Upper lobe of left lung (tissue), 4 donors: ENCODE data around the gene VAV1.

Source experiments
- CTCF ChIP-seq, 6 experiments: fragments of 450-650 bp in 4 of 6; fragments of 200-600 bp in 2 of 6; sonication (generic) in 2 of 6; IDR thresholded peaks; one replicate each; pipeline ENCODE4 v1.5.1; 2016 to 2019; ENCODE audit warnings: antibody characterized with exemption in 6 of 6
- POLR2A ChIP-seq, 4 donors: fragments of 450-650 bp; IDR thresholded peaks; one replicate each; pipeline ENCODE4 v1.5.1; 2016 to 2017; ENCODE audit warnings: antibody characterized with exemption in 4 of 4, mild to moderate bottlenecking in 2 of 4

- TF ChIP-seq POLR2A (IDR thresholded peaks at IDR 0.05) (no peak), CTCF (IDR thresholded peaks at IDR 0.05) (no peak)
These were observed 47.7 kb downstream of the VAV1 start for GRCh38 chr19:6820237-6820636.
